Embryonic facial prominence (tissue), 1 donor: ENCODE measurements around the gene HCRTR1.
"Not testable (repeated sequence)": the region's sequence is repeated elsewhere in the genome, so short reads cannot be mapped to it uniquely, and the experiment has no call there.

Experiments used
- DNase-seq: peaks from one replicate; pipeline ENCODE4 v3.0.0-alpha.2; 2016; ENCODE audit errors: extremely low spot score

Gene HCRTR1

DNA sequence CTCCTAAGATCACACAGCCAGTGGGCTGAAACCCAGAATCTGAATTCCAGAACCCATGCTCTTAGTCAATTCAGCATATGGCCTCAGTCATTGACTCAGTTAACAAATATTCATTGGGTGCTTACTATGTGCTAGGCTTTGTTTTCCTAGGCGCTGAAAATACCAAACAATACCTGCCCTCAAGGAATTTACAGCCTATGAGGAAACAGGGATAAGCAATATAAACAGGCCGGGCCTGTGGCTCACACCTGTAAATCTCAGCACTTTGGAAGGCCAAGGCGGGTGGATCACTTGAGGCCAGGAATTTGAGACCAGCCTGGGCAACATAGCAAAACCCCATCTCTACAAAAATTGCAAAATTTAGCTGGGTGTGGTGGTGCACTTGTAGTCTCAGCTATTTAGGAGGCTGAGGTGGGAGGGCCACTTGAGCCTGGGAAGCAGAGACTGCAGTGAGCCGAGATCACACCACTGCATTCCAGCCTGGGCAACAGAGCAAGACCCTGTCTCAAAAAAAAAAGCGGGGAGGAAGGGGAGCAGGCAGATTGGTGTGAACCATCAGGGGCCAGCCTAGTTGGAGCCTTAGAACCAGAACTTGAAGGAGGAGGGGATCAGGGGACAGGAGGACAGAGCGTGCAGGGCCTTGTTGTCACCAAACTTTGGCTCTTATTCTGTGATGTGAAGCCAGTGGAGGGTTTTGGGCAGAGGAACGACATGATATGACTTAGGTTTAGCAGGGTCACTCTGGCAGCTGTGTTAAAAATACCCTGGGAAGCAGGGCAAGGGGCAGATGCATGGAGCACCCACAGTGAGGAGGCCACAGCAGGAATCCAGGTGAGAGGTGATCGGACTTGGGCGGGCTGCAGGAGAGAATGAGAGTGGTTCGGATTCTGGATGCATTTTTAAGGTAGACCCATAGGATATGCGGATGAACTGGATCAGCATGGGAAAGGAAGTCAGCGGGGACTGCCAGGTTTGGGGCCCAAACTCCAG is 35.4 kb upstream of the HCRTR1 start:
- no peak for DNase-seq

DNA sequence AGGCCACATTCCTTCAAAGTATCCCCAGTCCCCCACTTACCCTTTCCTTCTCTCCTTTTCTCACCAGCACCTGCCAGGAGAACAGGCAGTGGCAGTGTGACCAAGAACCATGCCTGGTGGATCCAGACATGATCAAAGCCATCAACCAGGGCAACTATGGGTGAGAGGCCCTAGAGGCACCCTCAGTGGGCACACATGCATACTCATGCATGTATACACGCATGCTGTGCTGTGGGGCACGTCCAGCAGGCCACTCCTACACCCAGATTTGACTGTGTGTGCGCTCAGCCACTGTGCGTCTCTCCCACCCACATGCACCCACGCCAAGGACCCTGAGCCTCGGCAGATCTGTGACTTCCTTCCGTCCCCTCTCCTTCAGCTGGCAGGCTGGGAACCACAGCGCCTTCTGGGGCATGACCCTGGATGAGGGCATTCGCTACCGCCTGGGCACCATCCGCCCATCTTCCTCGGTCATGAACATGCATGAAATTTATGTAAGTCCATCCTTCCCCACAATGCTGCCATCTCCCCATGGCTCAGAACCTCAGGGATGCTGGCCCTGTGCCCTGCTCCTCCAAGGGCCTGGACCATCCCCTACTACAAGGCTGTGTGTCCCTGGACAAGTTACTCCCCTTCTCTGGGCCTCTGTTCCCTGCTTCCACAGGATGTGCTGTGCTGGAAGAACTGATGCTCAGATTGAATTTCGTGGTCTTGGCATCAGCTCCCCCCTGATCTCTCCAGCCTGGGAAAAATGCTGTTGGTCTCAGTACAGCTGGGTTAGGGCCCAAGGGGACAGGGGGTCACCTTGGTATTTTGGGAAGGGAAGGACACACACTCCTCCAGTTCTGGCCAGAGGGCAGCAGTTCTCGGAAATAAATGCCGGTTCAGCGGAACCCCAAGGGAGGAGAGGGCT is 34.2 kb upstream of the HCRTR1 start:
- DNase-seq: no peak

DNA sequence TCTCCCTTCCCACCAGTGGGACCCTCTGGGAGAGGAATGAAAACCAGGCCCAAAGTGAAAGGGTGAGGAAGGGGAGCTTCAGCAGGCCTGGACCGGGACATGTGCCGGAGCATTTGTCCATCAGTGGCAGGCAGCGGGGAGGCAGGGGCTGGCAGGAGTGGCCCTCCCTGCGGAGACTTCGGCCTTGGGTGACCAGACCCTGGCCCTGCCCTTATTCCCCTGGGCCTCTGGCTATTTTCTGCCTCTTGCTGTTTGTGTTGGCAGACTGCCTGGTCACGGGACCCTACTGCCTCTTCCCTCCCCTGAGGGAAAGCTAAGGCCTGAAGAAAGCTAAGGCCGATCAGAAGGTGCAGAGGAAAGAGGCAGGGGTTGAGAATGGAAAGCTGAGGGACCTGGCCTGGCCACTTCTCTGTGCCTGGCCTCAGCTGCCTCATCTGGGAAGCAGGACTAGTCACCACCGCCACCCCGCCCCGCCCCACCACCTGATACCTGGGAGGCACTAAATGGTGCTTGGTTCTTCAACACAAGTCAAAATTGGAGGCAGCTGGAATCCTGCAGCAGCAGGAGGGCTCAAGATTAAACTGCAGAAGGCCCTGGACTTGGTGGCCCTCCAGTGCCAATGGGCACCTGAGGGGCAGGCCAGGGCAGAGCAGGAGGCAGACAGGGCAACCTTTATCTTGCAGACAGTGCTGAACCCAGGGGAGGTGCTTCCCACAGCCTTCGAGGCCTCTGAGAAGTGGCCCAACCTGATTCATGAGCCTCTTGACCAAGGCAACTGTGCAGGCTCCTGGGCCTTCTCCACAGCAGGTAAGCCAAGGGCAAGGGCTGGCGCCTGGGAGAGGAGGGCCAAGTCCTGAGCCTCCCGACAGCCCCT is 33.3 kb upstream of the HCRTR1 start:
- DNase-seq: no peak

DNA sequence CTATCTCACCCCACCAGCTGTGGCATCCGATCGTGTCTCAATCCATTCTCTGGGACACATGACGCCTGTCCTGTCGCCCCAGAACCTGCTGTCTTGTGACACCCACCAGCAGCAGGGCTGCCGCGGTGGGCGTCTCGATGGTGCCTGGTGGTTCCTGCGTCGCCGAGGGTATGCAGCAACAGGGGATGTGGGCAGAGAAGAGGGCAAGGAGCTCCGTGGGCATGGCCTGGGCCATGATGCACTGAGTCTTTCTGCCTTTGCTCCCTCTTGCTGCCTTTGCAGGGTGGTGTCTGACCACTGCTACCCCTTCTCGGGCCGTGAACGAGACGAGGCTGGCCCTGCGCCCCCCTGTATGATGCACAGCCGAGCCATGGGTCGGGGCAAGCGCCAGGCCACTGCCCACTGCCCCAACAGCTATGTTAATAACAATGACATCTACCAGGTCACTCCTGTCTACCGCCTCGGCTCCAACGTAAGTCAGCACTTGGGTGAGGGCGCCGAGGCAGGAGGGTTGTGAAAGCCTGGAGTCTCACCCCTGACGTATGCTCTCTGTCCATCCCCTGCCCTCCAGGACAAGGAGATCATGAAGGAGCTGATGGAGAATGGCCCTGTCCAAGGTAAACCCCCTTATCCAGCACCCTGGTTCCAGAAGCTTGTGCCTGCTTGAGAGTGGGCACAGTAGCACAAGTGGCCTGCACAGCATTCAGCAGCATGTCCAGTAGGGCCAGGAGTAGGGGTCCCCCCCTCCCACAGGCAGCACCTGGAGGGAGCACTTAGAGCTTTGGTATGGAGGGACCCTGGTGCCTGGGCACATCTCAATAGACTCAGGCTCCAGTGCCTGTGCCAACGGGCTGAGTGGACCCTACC is 32.4 kb upstream of the HCRTR1 start:
- no peak for DNase-seq

DNA sequence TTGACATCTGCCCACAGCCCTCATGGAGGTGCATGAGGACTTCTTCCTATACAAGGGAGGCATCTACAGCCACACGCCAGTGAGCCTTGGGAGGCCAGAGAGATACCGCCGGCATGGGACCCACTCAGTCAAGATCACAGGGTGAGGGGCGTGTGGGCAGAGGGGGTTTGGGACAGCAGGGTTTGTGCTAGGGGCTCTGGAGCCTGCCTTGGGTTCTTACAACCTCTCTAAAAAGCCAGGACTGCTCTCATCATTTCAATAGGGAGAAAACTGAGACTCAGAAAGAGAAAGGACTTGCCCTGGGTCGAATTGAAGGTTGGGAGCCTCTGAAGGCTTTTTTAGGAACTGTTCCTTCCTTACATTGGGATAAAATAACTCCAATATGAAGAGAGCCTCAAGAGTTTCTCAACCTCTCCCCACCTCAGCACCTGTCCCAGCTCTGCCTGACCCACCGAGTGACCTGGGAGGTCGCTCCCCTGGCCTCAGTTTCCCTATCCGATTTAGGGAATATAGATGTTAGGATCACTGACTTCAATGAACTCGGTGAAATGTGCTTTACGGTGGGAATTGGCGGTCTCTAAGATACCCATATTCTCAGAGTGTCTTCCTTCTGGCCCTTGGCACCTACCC is 31.6 kb upstream of the HCRTR1 start:
- DNase-seq: no peak

DNA sequence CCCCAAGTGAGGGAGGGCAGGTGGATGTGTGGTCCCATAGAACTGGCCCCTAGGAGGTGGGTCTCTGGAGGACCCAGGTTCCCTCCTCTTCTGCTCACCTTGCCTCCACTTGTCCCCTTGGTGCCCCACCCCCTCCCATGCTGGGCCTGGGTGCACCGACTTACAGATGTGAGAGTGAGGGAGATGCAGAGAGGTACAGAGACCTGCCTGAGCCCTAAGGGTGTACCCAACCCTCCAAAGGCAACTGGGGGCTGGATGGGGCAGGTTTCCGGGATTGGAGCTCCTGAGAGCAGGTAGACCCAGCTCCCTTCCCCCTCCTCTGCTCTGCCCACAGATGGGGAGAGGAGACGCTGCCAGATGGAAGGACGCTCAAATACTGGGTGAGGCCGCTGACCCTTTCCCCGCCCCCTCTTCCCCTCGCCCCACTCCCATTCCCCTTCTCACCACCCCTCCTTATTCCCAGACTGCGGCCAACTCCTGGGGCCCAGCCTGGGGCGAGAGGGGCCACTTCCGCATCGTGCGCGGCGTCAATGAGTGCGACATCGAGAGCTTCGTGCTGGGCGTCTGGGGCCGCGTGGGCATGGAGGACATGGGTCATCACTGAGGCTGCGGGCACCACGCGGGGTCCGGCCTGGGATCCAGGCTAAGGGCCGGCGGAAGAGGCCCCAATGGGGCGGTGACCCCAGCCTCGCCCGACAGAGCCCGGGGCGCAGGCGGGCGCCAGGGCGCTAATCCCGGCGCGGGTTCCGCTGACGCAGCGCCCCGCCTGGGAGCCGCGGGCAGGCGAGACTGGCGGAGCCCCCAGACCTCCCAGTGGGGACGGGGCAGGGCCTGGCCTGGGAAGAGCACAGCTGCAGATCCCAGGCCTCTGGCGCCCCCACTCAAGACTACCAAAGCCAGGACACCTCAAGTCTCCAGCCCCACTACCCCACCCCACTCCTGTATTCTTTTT is 30.8 kb upstream of the HCRTR1 start:
- no peak for DNase-seq

DNA sequence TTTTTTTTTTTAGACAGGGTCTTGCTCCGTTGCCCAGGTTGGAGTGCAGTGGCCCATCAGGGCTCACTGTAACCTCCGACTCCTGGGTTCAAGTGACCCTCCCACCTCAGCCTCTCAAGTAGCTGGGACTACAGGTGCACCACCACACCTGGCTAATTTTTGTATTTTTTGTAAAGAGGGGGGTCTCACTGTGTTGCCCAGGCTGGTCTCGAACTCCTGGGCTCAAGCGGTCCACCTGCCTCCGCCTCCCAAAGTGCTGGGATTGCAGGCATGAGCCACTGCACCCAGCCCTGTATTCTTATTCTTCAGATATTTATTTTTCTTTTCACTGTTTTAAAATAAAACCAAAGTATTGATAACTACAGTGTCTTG is 30.2 kb upstream of the HCRTR1 start:
- DNase-seq: not testable (repeated sequence)

DNA sequence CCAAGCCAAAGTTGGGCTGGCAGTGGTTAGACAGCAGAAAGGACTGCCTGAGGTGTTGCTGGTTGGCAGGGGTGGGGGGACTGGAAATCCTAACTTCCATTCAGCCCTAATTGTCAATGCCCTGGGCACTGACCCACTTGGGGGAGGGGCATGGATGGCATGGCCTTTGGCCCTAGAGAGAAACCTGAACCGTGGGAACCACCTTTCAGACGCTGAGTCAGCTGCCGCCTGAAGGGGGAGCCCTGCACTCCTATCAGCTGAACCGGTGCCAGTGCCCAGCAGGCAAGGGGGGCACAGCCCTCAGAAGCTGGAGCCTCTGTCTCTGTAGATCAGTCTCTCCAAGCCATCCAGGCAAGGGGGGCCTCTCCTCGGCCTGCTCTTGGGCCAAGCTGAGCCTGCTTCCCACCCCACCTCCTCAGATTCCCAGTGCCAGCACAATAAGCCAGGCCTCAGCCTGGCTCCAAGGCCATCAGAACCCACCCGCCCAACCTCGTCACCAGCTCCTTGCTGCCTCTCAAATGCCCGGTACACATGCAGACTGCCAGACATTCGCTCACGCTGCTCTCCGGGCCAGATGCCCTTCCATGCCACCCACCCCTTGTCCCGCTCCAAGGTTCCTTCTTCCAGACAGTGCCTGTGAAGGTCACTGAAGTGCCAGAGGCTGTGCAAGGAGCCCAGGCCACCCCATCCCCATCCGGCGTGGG is 29.6 kb upstream of the HCRTR1 start:
- DNase-seq: no peak

DNA sequence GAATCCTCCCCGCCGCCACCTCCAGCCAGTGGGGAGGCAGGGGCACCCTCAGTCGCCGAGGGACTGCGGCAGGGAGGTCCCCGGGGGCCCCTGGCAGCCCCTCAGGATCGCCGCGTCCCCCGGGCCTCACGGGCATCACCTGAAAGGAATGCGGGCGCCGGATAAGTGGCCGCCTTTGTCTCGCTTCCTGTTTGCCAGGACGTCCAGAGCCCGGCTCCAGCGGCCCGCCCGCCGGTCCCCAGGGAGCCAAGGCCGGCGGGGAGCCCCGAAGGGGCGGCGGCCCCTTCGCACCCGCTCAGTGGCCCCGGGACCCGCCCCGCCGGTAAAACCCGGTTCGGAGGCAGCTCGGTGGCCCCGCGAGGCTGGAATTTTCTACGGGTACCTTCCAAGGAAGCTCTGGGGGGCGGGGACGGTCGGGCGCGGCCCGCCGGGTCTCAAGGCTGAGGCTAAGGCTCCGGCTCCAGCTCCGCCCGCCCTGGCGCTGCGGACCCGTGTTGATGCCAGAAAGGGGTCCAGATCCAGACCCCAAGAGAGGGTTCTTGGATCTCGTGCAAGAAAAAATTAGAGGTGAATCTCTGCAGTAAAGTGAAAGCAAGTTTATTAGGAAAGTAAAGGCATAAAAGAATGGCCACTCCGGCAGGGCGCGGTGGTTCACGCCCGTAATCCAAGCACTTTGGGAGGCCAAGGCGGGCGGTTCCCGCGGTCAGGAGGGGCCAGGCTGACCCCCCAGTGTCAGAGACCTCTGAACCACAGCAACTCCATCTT is 28.6 kb upstream of the HCRTR1 start:
- DNase-seq: no peak

DNA sequence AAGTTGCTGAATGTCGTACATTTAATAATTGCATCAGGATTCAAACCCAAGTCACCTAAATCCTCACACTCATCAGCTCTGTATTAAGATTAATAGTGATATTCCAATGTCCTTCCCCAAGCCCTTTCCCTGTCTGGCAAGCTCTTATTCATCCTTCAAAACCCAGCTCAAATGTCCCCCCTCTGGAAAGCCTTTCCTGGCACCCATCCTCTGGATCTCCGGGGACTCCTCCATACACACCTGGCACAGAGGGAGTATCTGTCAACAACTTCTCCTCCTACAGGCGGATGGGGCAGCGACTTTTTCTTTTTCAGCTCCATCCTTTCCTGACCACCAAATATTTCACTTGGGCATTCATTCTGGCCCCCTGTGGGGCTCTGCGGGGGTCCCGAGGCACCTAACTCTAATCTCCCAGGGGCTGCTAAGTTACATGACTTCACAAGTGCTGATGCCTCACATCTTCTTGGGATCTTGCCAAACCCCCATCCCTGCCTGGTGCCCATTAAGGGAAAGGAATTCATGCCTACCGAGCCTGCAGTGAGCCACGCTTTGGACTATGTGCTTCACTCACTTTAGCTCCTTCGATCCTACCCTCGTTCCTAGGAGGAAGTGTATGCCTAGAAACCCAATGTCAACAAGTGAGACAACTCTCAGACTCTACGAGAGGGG is 25.9 kb upstream of the HCRTR1 start:
- DNase-seq: no peak

DNA sequence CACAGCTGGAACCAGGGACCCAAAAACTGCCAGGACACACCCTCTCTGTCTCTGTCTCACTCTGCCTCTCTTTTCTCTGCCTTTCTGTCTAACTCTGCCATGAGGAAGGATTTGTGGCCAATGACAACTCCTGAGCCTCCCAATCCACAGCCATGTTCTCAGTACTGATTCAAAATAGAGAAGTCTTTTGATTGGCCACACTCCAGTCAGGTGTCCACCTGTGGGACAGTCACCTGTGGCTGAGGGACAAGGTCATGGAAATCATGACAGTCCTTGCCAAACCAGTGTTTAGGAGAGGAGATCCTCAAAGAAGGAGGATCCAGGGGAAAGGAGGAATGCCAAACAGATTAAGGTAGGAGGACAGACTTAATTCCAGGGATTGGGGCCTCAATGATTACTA is 25.4 kb upstream of the HCRTR1 start:
- DNase-seq: no peak

DNA sequence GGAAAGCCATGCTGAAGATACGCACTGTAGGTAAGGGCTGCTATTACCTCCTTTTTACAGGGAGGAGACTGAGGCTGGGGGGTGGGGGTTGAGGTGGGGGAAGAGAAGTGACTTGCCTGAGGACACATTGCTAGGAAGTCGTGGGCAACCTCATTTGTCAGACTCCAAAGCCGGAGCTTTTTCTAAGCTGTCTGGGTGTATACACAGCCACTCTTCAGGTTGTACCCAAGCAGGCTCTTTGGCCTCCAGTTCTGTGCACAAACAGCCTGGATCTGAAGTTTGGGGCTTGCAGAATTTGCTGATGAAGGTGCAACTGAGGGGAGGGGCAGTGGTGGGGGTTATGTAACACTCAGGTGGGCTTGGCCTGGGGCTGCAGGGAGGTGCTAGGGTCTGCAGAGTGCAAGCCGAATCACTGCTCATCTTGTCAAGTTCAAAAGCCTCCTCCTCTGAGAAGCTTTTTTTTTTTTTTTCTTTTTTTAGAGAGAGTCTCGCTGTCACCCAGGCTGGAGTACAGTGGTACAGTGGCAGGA is 24.3 kb upstream of the HCRTR1 start:
- DNase-seq: no peak

DNA sequence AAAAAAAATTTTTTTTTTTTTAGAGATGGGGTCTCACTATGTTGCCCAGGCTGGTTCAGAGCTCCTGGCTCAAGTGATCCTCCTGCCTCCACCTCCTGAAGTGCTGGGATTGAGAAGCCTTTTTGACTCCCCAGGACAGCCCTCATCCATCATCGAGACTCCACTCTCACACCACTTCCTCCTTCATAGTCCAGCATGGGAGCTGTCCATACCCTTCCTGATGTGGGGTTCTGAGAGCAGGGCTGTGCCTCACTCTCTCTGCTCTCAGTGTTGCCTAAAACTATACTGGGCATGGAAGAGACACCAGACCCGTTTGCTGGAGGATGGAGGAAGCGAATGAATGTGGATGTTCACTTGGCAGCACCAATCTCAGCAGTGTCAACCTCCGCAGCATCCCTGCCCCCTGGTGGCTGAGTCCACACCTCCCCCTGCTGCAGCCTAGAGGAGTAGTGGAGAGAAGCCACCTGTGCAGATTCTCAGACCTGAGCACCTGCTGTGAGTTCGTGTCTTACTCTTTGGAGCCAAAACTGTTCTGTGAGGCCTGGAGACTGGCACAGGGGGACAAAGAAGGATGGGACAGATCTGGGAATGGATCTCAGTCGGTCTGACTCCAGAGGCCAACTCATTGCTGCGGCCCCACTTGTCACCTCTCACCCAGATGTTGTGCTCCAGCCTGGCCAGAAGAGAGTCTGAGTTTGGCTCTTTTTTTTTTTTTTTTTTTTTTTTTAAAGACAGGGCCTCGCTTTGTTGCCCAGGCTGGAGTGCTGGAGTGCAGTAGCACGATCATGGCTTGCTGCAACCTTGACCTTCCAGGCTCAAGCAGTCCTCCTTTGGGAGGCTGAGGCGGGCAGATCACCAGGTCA is 23.5 kb upstream of the HCRTR1 start:
- DNase-seq: no peak

DNA sequence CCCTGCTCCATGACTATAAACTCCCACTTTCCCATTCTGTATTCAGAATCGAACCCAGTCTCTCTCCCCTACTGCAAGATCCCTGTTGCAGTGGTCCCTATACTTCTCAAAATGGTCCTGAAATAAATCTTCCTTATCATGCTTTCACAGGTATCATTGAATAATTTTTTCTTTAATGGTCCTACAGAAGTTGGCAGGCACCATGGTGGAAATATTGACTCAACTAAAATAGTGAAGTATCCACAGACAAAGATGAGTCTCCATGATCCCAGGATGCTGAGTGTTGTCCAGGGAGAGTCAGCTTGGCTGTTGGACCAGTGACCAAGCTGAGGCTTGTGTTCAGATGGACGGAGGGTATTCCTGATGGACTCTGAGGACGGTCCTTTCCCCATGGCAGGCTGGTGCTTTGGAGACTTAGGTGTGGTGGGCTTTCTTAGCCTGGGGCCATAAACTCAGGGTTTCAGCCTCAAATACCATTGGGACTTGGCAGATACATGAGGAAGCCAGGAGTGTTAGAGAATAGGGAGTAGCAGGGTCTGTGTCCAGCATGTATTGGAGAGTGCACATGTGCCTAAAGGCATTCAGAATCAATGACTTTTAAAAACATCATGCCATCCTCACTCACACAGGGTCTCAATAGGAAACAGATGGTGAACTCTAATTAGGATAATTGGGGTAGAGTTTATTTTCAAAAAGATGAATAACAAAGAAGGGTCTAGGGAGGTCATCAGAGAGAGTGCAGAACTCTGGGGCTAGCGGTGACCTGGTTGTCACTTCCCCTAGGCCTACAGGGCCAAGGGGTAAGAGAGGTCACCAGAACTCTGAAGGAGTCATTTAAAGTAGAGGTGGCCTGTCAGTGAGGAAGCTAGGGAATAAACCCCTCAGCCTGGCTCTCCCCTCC is 21.4 kb upstream of the HCRTR1 start:
- no peak for DNase-seq

DNA sequence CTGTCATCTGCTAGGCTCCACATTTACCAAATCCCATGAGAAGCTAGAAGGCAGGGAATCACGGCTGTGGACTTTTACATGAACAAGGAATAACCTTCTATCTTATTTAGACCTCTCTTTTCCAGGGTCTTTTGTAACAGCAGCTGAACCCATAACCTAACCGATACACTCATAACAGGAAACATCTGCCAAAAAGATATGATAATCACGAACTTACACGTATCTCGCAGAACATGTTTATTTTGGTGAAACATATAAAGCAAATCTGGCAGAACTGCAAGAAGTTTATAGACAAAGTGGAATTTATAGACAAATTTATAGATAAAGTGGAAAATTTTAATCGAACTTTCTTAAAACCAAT is 20.8 kb upstream of the HCRTR1 start:
- DNase-seq: no peak
